Measurements from ENCODE around the gene HJURP.

HJURP gene

DNA sequence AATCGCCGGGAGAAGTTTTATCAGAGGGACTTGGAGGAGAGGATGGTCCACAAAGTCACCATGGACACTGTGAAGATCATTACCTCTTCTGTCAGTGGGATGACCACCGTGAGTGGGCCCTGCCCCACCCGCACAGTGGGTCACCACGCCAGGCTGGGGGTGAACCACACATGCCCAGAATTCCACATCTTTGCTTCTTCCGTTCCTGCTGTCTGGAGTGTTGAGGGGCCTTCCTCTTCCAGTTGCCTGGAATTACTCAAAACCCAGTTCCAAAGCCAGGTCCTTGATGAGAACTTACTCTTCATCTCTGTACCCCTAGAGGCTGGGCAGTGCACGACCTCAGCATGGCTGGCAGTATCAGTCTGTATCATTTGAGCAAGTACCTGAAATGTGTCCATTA, 54.1 kb downstream of the HJURP start:
- no peak overlapping the region for H2BK12ac ChIP-seq (ENCODE audit: low read length)
- no peak overlapping the region for H2BK5ac ChIP-seq (ENCODE audit: low read length)
- H2AK5ac ChIP-seq (ENCODE audit: low read depth, low read length) = no peak overlapping the region
- H3K79me1 ChIP-seq (ENCODE audit: low read depth, low read length) = no peaks in the 10 kb centered on the region
- H3K18ac ChIP-seq (ENCODE audit: low read length) = no peak overlapping the region
- peaks cover 0 to 10% (median 0%) of the 10 kb centered on the region in 3 experiments for H3K27me3 ChIP-seq (ENCODE audit: control insufficient read depth in 3 of 3, insufficient read depth in 3 of 3, low read depth in 1 of 3, low read length in 3 of 3)
- no peak overlapping the region for H2BK15ac ChIP-seq (ENCODE audit: low read length)
- H3K4me1 ChIP-seq (ENCODE audit: control insufficient read depth in 2 of 2, insufficient read depth in 1 of 2, low read depth in 1 of 2, low read length in 2 of 2) = peaks cover 0 to 2% of the 10 kb centered on the region in 2 donors
- H2BK120ac ChIP-seq (ENCODE audit: low read depth, low read length) = no peak overlapping the region
- WGBS, 2 donors (ENCODE audit: extremely low coverage in 2 of 2, insufficient read length in 2 of 2, insufficient replicate concordance in 1 of 2) = no CpG with 5 or more reads among the region's 7 CpGs
- H2AFZ ChIP-seq (ENCODE audit: low read length) = no peak overlapping the region
- no peak overlapping the region for H4K91ac ChIP-seq (ENCODE audit: low read depth, low read length, poor library complexity)
- H3K36me3 ChIP-seq (replicated peaks in 1 of 2; ENCODE audit: control insufficient read depth in 2 of 2, insufficient read depth in 2 of 2, low read length in 2 of 2) = no peaks in the 10 kb centered on the region
- H3K14ac ChIP-seq (ENCODE audit: low read length) = no peak overlapping the region
- no peak overlapping the region for H3K27ac ChIP-seq (replicated peaks; ENCODE audit: low read length)
- H3K4me2 ChIP-seq (ENCODE audit: insufficient read depth, low read length, poor library complexity, severe bottlenecking) = no peak overlapping the region
- no peak for DNase-seq (ENCODE audit: low spot score)
- no peak overlapping the region for H3K9ac ChIP-seq (ENCODE audit: low read depth, low read length, poor library complexity)
- no peak overlapping the region for H3K23ac ChIP-seq (ENCODE audit: low read depth, low read length, poor library complexity)
- no peak overlapping the region for H4K8ac ChIP-seq (ENCODE audit: low read depth, low read length)
- H3K9me3 ChIP-seq (replicated peaks in 1 of 2; ENCODE audit: control insufficient read depth in 2 of 2, insufficient read depth in 1 of 2, low read depth in 1 of 2, low read length in 2 of 2) = peaks cover 0 to 2% of the 10 kb centered on the region in 2 donors
- H3K4me3 ChIP-seq (ENCODE audit: low read length in 2 of 2) = no peak overlapping the region
- H3K4ac ChIP-seq (ENCODE audit: low read length) = no peak overlapping the region

DNA sequence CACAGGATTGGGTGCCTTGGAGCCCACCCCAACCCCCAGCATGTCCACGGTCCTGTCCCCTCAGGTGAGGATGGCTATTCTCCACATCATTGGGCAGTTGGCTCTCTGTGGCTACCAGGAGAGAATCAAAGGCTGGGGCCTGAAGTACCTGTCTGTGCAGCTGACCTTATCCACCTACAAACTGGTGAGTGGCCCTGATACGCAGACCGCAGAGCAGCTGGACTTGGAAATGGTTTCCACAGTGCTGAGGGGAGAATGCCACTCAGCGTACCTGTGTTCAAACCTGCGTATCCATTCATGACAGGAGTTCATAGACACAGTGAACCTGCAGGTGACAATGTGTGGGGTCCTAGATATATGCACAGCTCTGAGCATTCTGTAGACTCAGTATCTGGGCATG, 54.6 kb downstream of the HJURP start:
- Histone ChIP-seq H3K36me3 (replicated peaks in 1 of 2; ENCODE audit: control insufficient read depth in 2 of 2, insufficient read depth in 2 of 2, low read length in 2 of 2) (no peaks in the 10 kb centered on the region), H2AK5ac (ENCODE audit: low read depth, low read length) (no peak overlapping the region), H3K27ac (replicated peaks; ENCODE audit: low read length) (no peak overlapping the region), H2BK12ac (ENCODE audit: low read length) (no peak overlapping the region), H3K4me3 (ENCODE audit: low read length in 2 of 2) (no peak overlapping the region), H3K27me3 (ENCODE audit: control insufficient read depth in 3 of 3, insufficient read depth in 3 of 3, low read depth in 1 of 3, low read length in 3 of 3) (peaks cover 0 to 10% (median 0%) of the 10 kb centered on the region in 3 experiments), H3K9me3 (replicated peaks in 1 of 2; ENCODE audit: control insufficient read depth in 2 of 2, insufficient read depth in 1 of 2, low read depth in 1 of 2, low read length in 2 of 2) (peaks cover 0 to 2% of the 10 kb centered on the region in 2 donors), H3K23ac (ENCODE audit: low read depth, low read length, poor library complexity) (no peak overlapping the region), H3K79me1 (ENCODE audit: low read depth, low read length) (no peaks in the 10 kb centered on the region), H2BK120ac (ENCODE audit: low read depth, low read length) (no peak overlapping the region), H3K4ac (ENCODE audit: low read length) (no peak overlapping the region), H4K91ac (ENCODE audit: low read depth, low read length, poor library complexity) (no peak overlapping the region), H4K8ac (ENCODE audit: low read depth, low read length) (no peak overlapping the region), H3K9ac (ENCODE audit: low read depth, low read length, poor library complexity) (no peak overlapping the region), H2BK15ac (ENCODE audit: low read length) (no peak overlapping the region), H3K4me2 (ENCODE audit: insufficient read depth, low read length, poor library complexity, severe bottlenecking) (no peak overlapping the region), H2BK5ac (ENCODE audit: low read length) (no peak overlapping the region), H3K18ac (ENCODE audit: low read length) (no peak overlapping the region), H2AFZ (ENCODE audit: low read length) (no peak overlapping the region), H3K4me1 (ENCODE audit: control insufficient read depth in 2 of 2, insufficient read depth in 1 of 2, low read depth in 1 of 2, low read length in 2 of 2) (peaks cover 0 to 2% of the 10 kb centered on the region in 2 donors), H3K14ac (ENCODE audit: low read length) (no peak overlapping the region)
- DNase-seq (ENCODE audit: low spot score) = no peak
- no CpG with 5 or more reads among the region's 5 CpGs for WGBS, 2 donors (ENCODE audit: extremely low coverage in 2 of 2, insufficient read length in 2 of 2, insufficient replicate concordance in 1 of 2)

DNA sequence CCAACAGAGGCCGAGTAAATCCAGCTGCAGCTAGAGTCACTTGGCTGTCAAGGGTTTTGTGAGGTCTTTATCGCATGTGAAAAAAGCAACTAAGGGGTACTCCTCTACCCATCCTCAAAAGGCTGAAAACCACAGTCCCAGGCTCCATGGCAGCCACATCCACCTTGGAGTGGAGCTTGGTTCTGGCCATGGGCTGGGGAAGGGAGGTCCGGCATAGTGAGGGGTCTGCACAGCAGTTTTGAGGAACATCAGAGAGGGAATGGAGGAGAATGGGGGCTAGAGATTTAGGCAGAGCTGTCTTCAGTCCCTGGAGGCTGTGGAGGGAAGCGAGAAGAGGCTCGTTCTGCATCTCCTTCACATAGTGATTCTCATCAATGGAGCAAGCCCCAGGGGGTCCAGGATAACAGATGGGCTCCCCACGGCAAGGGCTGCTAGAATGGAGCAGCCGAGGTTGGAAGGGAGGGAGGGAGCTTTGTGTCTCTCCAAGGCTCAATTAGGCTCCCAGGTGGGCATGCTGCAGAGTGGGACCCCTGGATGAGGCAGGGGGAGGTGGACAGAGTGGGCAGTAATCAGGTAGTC, 55.2 kb downstream of the HJURP start:
- no peak overlapping the region for H2BK12ac ChIP-seq (ENCODE audit: low read length)
- no peak for DNase-seq (ENCODE audit: low spot score)

DNA sequence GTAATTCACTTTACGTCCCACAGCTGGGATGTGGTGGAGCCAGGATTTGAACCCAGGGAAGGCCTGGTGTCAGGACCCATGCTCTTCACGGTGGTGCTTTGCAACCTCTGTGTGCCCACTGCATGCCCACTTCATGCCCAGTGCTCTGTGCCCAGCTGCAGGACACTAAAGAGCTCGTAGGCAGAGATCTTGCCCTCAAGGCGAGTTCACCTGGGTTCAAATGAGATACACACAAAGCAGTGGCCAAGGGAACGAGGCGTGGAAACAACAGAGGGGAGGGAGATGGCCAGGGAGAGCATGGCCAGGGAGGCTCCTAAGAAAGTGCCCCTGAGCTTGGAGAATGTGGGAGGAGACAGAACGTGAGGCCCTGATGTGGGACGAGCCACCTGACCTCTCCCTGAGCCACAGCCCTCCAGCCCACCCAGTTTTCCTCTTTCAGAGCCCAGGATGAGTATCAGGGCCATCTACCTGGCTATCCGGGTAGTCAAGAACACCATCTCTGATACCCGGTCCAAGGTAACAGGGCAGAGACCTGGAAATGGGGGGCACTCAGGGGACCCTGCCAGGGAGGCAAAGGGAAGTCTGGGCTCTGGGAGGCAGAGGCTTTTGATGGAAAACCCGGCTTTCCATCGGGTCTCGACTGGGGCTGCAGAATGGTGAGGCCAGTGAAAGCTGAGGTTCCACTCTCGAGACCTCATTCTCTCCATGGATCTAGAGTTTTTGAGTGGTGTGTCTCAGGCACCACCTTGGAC, 55.8 kb downstream of the HJURP start:
- H3K36me3 ChIP-seq (replicated peaks in 1 of 2; ENCODE audit: control insufficient read depth in 2 of 2, insufficient read depth in 2 of 2, low read length in 2 of 2) = no peaks in the 10 kb centered on the region
- H2BK120ac ChIP-seq (ENCODE audit: low read depth, low read length) = no peak overlapping the region
- H3K27me3 ChIP-seq (ENCODE audit: control insufficient read depth in 3 of 3, insufficient read depth in 3 of 3, low read depth in 1 of 3, low read length in 3 of 3) = peaks cover 0 to 7% (median 0%) of the 10 kb centered on the region in 3 experiments
- H3K9ac ChIP-seq (ENCODE audit: low read depth, low read length, poor library complexity) = no peak overlapping the region
- no peak overlapping the region for H3K23ac ChIP-seq (ENCODE audit: low read depth, low read length, poor library complexity)
- peaks cover 0 to 2% of the 10 kb centered on the region in 2 donors for H3K4me1 ChIP-seq (ENCODE audit: control insufficient read depth in 2 of 2, insufficient read depth in 1 of 2, low read depth in 1 of 2, low read length in 2 of 2)
- H2BK15ac ChIP-seq (ENCODE audit: low read length) = no peak overlapping the region
- H2BK5ac ChIP-seq (ENCODE audit: low read length) = no peak overlapping the region
- no peak overlapping the region for H3K14ac ChIP-seq (ENCODE audit: low read length)
- H4K8ac ChIP-seq (ENCODE audit: low read depth, low read length) = no peak overlapping the region
- no peak overlapping the region for H3K18ac ChIP-seq (ENCODE audit: low read length)
- no peak overlapping the region for H2AK5ac ChIP-seq (ENCODE audit: low read depth, low read length)
- H3K4ac ChIP-seq (ENCODE audit: low read length) = no peak overlapping the region
- H3K4me3 ChIP-seq (ENCODE audit: low read length in 2 of 2) = no peak overlapping the region
- DNase-seq (ENCODE audit: low spot score) = no peak
- H3K79me1 ChIP-seq (ENCODE audit: low read depth, low read length) = no peaks in the 10 kb centered on the region
- H2BK12ac ChIP-seq (ENCODE audit: low read length) = no peak overlapping the region
- no peak overlapping the region for H4K91ac ChIP-seq (ENCODE audit: low read depth, low read length, poor library complexity)
- no peak overlapping the region for H3K27ac ChIP-seq (replicated peaks; ENCODE audit: low read length)
- no peaks in the 10 kb centered on the region for H3K9me3 ChIP-seq (replicated peaks in 1 of 2; ENCODE audit: control insufficient read depth in 2 of 2, insufficient read depth in 1 of 2, low read depth in 1 of 2, low read length in 2 of 2)
- no peak overlapping the region for H3K4me2 ChIP-seq (ENCODE audit: insufficient read depth, low read length, poor library complexity, severe bottlenecking)
- no peak overlapping the region for H2AFZ ChIP-seq (ENCODE audit: low read length)
- WGBS, 2 donors (ENCODE audit: extremely low coverage in 2 of 2, insufficient read length in 2 of 2, insufficient replicate concordance in 1 of 2) = no CpG with 5 or more reads among the region's 14 CpGs

More for the DNA sequence above, 55.2 kb downstream of the HJURP start:
- Histone ChIP-seq H2AFZ (ENCODE audit: low read length) (no peak overlapping the region), H3K4me1 (ENCODE audit: control insufficient read depth in 2 of 2, insufficient read depth in 1 of 2, low read depth in 1 of 2, low read length in 2 of 2) (peaks cover 0 to 2% of the 10 kb centered on the region in 2 donors), H3K27ac (replicated peaks; ENCODE audit: low read length) (no peak overlapping the region), H2AK5ac (ENCODE audit: low read depth, low read length) (no peak overlapping the region), H3K9me3 (replicated peaks in 1 of 2; ENCODE audit: control insufficient read depth in 2 of 2, insufficient read depth in 1 of 2, low read depth in 1 of 2, low read length in 2 of 2) (peaks cover 0 to under 1% of the 10 kb centered on the region in 2 donors), H3K9ac (ENCODE audit: low read depth, low read length, poor library complexity) (no peak overlapping the region), H3K4me2 (ENCODE audit: insufficient read depth, low read length, poor library complexity, severe bottlenecking) (no peak overlapping the region), H3K14ac (ENCODE audit: low read length) (no peak overlapping the region), H2BK120ac (ENCODE audit: low read depth, low read length) (no peak overlapping the region), H3K27me3 (ENCODE audit: control insufficient read depth in 3 of 3, insufficient read depth in 3 of 3, low read depth in 1 of 3, low read length in 3 of 3) (peaks cover 0 to 12% (median 0%) of the 10 kb centered on the region in 3 experiments), H3K36me3 (replicated peaks in 1 of 2; ENCODE audit: control insufficient read depth in 2 of 2, insufficient read depth in 2 of 2, low read length in 2 of 2) (no peaks in the 10 kb centered on the region), H3K18ac (ENCODE audit: low read length) (peak overlapping the region; percentile 6), H4K8ac (ENCODE audit: low read depth, low read length) (no peak overlapping the region), H3K23ac (ENCODE audit: low read depth, low read length, poor library complexity) (no peak overlapping the region), H3K4ac (ENCODE audit: low read length) (no peak overlapping the region), H3K79me1 (ENCODE audit: low read depth, low read length) (no peaks in the 10 kb centered on the region), H2BK15ac (ENCODE audit: low read length) (no peak overlapping the region), H3K4me3 (ENCODE audit: low read length in 2 of 2) (no peak overlapping the region), H2BK5ac (ENCODE audit: low read length) (no peak overlapping the region), H4K91ac (ENCODE audit: low read depth, low read length, poor library complexity) (no peak overlapping the region)
- no CpG with 5 or more reads among the region's 7 CpGs for WGBS, 2 donors (ENCODE audit: extremely low coverage in 2 of 2, insufficient read length in 2 of 2, insufficient replicate concordance in 1 of 2)
